MCF 10A (cell line): Measurements from ENCODE around the gene EPS8L1. TPM values are rescaled to one million over a fixed set of nuclear protein-coding genes. Genes with fewer than 3 reads are reported as not detected.

Source experiments
- BruUV-seq: library from RNA; stranded (reverse); fragments of 400-500 nt; replicated peaks from 2 replicates; lab custom pipeline; 2021; lab: Mats Ljungman, UMichigan
- CTCF ChIA-PET: fragments of 300-600 bp; sonication (Branson Sonifier 250); formaldehyde crosslinking; extraction: SDS; loops from one replicate; lab custom pipeline; 2021; ENCODE audit warnings: antibody characterized with exemption, inconsistent platforms; lab: Yijun Ruan, JAX
- POLR2A ChIA-PET: fragments of 300-600, 350-650 bp; sonication (Branson Sonifier 250); formaldehyde crosslinking; extraction: SDS; loops from one replicate; lab custom pipeline; 2020; ENCODE audit warnings: antibody characterized with exemption, inconsistent platforms; lab: Yijun Ruan, JAX
- DNase-seq: peaks from one replicate; pipeline ENCODE4 v3.0.0-alpha.2; 2018; ENCODE audit not compliant: unreplicated experiment
- H3K27ac Mint-ChIP-seq: one replicate; pipeline ENCODE4 v1.8.0; 2022; ENCODE audit warnings: mild to moderate bottlenecking, low read depth, mixed read lengths; ENCODE audit not compliant: unreplicated experiment
- H3K27me3 Mint-ChIP-seq: one replicate; pipeline ENCODE4 v1.8.0; 2022; ENCODE audit warnings: mixed read lengths; ENCODE audit not compliant: insufficient read depth, unreplicated experiment
- H3K36me3 Mint-ChIP-seq: one replicate; pipeline ENCODE4 v1.8.0; 2022; ENCODE audit warnings: mild to moderate bottlenecking, moderate library complexity, mixed read lengths; ENCODE audit not compliant: insufficient read depth, unreplicated experiment
- H3K4me1 Mint-ChIP-seq: one replicate; pipeline ENCODE4 v1.8.0; 2022; ENCODE audit warnings: mixed read lengths; ENCODE audit not compliant: insufficient read depth, unreplicated experiment
- H3K4me3 Mint-ChIP-seq: one replicate; pipeline ENCODE4 v1.8.0; 2022; ENCODE audit warnings: mild to moderate bottlenecking, moderate library complexity, mixed read lengths; ENCODE audit not compliant: unreplicated experiment
- H3K9me3 Mint-ChIP-seq: one replicate; pipeline ENCODE4 v1.8.0; 2022; ENCODE audit warnings: mixed read lengths; ENCODE audit not compliant: unreplicated experiment
- CTCF ChIP-seq: fragments of 200-600 bp; IDR thresholded peaks from one replicate; pipeline ENCODE4 v1.8.0; 2022; ENCODE audit warnings: antibody characterized with exemption, mild to moderate bottlenecking; ENCODE audit not compliant: unreplicated experiment
- intact Hi-C: fragments of 100-400 bp; cut with micrococcal nuclease; formaldehyde crosslinking; loops from 2 replicates; pipeline ENCODE4 v1.14.1; 2022
- total RNA-seq: library from RNA; stranded (reverse); gene quantifications from 2 replicates; pipeline ENCODE4 v1.2.3, GENCODE V29; 2022

EPS8L1 gene
- total RNA-seq, 1 experiment from 2014 or later: 17.9 TPM

- intact Hi-C loops: no loop called here
- no peaks in the 10 kb centered on the region for H3K27me3 Mint-ChIP-seq
- peaks cover 25% of the 10 kb centered on the region for H3K4me1 Mint-ChIP-seq
- H3K27ac Mint-ChIP-seq: peak overlapping the region; percentile 12
- no TSS peak for BruUV-seq
- no peak for DNase-seq
- peaks cover 24% of the 10 kb centered on the region for H3K36me3 Mint-ChIP-seq
- no peaks in the 10 kb centered on the region for H3K9me3 Mint-ChIP-seq
- ChIA-PET CTCF (interaction anchor here (0.6 kb wide), 1 partner anchor 432 kb away, joined by 3 read pairs; no protein-coding TSS in a partner anchor), POLR2A (no interaction called here)
- H3K4me3 Mint-ChIP-seq: no peak overlapping the region
- TF ChIP-seq CTCF: no peak
These were observed 37.9 kb downstream of the EPS8L1 start for GRCh38 chr19:55113570-55114039.

- POLR2A ChIA-PET: no interaction called here
- intact Hi-C loops: no loop called here
- H3K4me1 Mint-ChIP-seq: peaks cover 25% of the 10 kb centered on the region
These were observed 39.0 kb downstream of the EPS8L1 start for GRCh38 chr19:55114566-55115145.

GRCh38 chr19:55115446-55116065, 39.9 kb downstream of the EPS8L1 start:
- peak overlapping the region; percentile 92 for H3K27ac Mint-ChIP-seq
- intact Hi-C loops: no loop called here
- POLR2A ChIA-PET: interaction anchor here (0.5 to 1.7 kb wide), 4 partner anchors 11 to 269 kb away, joined by 4 to 6 read pairs (median 4); partner anchors contain the start of genes EPS8L1, RDH13 and TMEM238
- H3K4me3 Mint-ChIP-seq: peak overlapping the region; percentile 87
- BruUV-seq: no TSS peak
- no peak for DNase-seq
- peaks cover 25% of the 10 kb centered on the region for H3K4me1 Mint-ChIP-seq
- CTCF ChIA-PET: interaction anchor here (0.5 to 1.3 kb wide), 3 partner anchors 20 to 31 kb away, joined by 3 to 4 read pairs (median 3); no protein-coding TSS in a partner anchor
- peaks cover 9% of the 10 kb centered on the region for H3K36me3 Mint-ChIP-seq
- no peaks in the 10 kb centered on the region for H3K27me3 Mint-ChIP-seq
- TF ChIP-seq CTCF: no peak
- no peaks in the 10 kb centered on the region for H3K9me3 Mint-ChIP-seq

More at GRCh38 chr19:55114566-55115145, 39.0 kb downstream of the EPS8L1 start:
- no TSS peak for BruUV-seq
- CTCF ChIA-PET: interaction anchor here (0.6 kb wide), 1 partner anchor 20 kb away, joined by 3 read pairs; no protein-coding TSS in a partner anchor
- no peak for TF ChIP-seq CTCF
- Mint-ChIP-seq H3K27ac (no peak overlapping the region), H3K27me3 (no peaks in the 10 kb centered on the region), H3K36me3 (peaks cover 14% of the 10 kb centered on the region), H3K4me3 (peak overlapping the region; percentile 87), H3K9me3 (no peaks in the 10 kb centered on the region)
- DNase-seq: no peak

DNA sequence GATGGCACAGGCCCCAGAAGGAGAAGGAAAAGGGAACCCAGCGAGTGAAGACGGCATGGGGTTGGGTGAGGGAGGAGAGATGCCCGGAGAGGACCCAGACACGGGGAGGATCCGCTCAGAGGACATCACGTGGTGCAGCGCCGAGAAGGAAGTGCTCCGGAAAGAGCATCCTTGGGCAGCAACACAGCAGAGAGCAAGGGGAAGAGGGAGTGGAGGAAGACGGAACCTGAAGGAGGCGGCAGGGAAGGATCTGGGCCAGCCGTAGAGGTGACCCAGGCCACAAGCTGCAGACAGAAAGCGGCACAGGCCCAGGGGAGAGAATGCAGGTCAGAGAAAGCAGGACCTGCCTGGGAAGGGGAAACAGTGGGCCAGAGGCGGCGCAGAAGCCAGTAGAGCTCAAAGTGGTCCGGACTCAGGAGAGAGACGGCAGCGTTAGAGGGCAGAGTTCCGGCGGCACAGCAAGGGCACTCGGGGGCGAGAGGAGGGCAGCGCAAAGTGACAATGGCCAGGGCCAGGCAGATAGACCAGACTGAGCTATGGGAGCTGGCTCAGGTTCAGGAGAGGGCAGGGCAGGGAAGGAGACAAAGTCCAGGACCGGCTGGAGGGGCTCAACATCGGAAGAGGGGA, 40.7 kb downstream of the EPS8L1 start:
- intact Hi-C loops: no loop called here
- H3K27ac Mint-ChIP-seq: peak overlapping the region; percentile 92
- BruUV-seq: TSS peak; percentile 46
- H3K27me3 Mint-ChIP-seq: no peaks in the 10 kb centered on the region
- H3K36me3 Mint-ChIP-seq: peaks cover 4% of the 10 kb centered on the region
- peak overlapping the region; percentile 87 for H3K4me3 Mint-ChIP-seq
- no peaks in the 10 kb centered on the region for H3K9me3 Mint-ChIP-seq
- peak; percentile 43 for DNase-seq
- POLR2A ChIA-PET: interaction anchor here (0.6 to 2.3 kb wide), 14 partner anchors 20 to 980 kb away, joined by 3 to 10 read pairs (median 4); partner anchors contain the start of genes DNAAF3, EPS8L1, ISOC2 and KMT5C
- CTCF ChIA-PET: interaction anchor here (0.5 to 1.3 kb wide), 4 partner anchors 27 to 503 kb away, joined by 3 to 4 read pairs (median 3); no protein-coding TSS in a partner anchor
- no peak for TF ChIP-seq CTCF
- peaks cover 25% of the 10 kb centered on the region for H3K4me1 Mint-ChIP-seq
